ENCODE data around the gene OSBPL6. TPM values are rescaled to one million over a fixed set of nuclear protein-coding genes. Genes with fewer than 3 reads are reported as not detected.
"Not testable (repeated sequence)": the region's sequence is repeated elsewhere in the genome, so short reads cannot be mapped to it uniquely, and the experiment has no call there.

OSBPL6 gene
- total RNA-seq, 2 experiments from 2014 or later = 3.1 to 3.7 TPM

DNA sequence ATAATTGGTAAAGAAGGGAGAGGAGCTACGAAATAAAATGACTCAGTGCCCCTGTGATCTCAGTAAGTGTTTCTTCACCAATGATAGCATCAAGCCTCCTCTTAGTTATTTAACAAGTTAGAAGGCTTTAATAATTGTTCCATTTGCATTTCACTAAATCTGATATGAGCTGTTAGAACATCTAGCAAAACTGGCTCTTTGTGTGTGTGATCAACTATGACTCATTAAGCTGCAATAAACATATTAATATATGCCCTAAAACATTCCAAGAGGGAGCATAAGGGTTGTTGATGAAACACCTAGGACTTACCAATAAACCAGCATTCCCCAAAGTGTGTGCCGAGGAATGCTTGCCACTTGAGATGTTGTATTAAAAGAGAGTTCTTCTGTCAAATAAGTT, 115.2 kb downstream of the OSBPL6 start:
- Mint-ChIP-seq H3K27ac (no peak overlapping the region), H3K4me1 (no peaks in the 10 kb centered on the region), H3K4me3 (no peak overlapping the region), H3K9me3 (no peaks in the 10 kb centered on the region), H3K36me3 (no peaks in the 10 kb centered on the region), H3K27me3 (peaks cover 11% of the 10 kb centered on the region)
- no peak for DNase-seq

DNA sequence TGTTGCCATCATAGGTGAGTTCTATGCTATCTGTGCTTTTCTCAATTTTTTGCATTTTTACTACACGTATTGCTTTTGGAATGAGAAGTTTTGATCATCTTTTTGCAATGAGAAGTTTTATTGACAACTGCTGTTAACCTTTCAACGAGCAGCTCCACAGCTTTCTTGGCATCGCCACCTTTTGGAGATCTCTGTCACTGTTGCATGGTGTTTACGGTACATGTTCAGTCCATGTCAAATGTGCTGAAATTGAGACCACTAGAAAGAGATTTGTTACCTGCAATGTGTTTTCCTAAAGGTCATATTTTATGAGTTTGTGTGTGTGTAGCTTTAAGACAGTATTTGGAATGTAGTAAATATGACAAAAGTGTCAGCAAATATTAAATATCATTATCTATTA, 120.8 kb downstream of the OSBPL6 start:
- no peaks in the 10 kb centered on the region for H3K4me1 Mint-ChIP-seq
- no peak overlapping the region for H3K27ac Mint-ChIP-seq
- H3K27me3 Mint-ChIP-seq = peaks cover 11% of the 10 kb centered on the region
- H3K36me3 Mint-ChIP-seq = no peaks in the 10 kb centered on the region
- no peaks in the 10 kb centered on the region for H3K9me3 Mint-ChIP-seq
- H3K4me3 Mint-ChIP-seq = no peak overlapping the region
- no peak for DNase-seq

DNA sequence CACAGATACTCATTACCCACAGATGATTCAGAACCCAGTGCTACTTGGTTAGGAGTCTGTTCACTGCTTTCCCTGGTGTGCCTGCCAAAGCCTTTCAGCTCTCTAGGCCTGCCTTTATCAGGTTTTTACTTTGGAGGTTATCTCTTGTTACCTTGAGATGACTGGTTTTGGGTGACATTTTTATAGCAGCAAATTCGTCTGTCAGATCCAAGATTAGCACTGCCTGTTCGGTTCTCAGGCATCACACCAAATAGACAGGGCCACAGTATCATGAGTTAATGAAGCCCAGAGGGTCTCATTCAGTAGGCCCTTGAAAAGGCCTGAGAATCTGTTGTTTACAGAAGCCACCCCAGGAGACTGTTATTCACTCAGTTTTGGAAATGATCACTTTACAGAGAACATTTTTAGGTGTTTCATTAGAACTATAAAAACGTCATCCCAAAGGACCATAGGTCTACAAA, 121.2 kb downstream of the OSBPL6 start:
- DNase-seq = no peak
- Mint-ChIP-seq H3K27me3 (peaks cover 11% of the 10 kb centered on the region), H3K4me1 (no peaks in the 10 kb centered on the region), H3K27ac (no peak overlapping the region), H3K36me3 (no peaks in the 10 kb centered on the region), H3K4me3 (no peak overlapping the region), H3K9me3 (no peaks in the 10 kb centered on the region)

DNA sequence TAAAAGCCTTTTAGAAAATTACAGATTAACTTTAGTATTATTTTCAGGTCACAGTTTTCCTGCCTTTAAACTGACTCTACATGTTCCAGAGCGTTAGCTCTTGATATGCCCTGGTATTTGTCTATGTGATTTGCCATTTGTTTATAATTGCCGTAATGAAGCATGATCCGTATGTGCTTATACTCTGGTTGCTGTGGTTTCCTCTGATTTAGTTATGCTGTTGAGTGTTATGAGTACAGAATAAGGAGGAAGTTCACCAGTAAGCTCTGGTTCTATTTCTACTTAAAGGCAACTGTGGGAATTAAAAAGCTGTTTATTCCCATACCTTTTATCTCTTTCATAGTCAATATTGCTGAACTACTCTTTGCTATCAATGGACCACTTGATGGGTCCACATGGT, 123.5 kb downstream of the OSBPL6 start:
- no peaks in the 10 kb centered on the region for H3K4me1 Mint-ChIP-seq
- no peaks in the 10 kb centered on the region for H3K9me3 Mint-ChIP-seq
- H3K27me3 Mint-ChIP-seq = peaks cover 7% of the 10 kb centered on the region
- no peaks in the 10 kb centered on the region for H3K36me3 Mint-ChIP-seq
- no peak overlapping the region for H3K27ac Mint-ChIP-seq
- H3K4me3 Mint-ChIP-seq = no peak overlapping the region
- no peak for DNase-seq

DNA sequence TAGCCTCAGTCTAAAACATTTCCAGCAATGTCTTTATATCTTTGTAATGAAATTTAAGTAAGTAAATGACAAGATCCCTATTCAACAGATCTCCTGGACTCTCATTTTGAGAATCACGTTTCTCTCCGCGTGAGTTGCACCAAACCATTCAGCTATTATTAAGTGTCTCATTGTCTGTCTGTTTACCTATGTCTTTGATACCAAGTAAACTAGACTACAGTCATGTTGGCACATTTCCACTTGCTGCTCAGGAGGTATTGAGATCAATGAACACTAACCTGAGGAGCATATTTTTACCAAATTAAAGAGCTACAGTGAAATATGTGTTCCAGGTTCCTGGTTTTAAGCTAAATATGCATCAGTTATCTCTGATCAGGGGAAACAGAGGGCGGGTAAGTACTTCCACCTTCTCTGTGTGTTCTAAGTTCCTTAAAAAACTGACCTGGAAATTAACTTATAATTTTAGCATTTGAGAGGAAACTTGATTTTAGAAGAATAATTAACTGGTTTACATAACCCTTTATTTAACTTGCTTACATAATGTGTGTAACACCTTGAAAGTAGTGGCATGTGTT, 125.8 kb downstream of the OSBPL6 start:
- H3K4me1 Mint-ChIP-seq = no peaks in the 10 kb centered on the region

DNA sequence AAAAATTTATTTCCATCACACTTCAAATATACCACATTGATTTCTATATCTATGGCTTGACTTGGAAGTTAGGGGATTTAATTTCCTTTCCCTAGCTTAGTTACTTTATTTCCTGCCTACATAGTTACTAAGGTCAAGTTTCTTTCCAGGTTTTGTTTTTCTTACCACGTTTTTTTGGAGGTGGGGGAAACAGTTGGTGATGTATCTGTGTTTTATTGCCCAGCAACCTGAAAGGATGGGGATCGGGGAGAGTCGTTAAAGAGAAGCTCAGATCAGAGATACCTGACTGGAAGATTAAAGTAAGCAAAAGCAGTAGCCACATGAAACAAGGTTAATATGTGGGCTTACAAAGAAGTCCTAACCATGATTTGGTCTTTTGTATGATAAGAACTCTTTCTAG, 127.8 kb downstream of the OSBPL6 start:
- Mint-ChIP-seq H3K27ac (no peak overlapping the region), H3K27me3 (peaks cover 31% of the 10 kb centered on the region), H3K36me3 (no peaks in the 10 kb centered on the region), H3K4me1 (no peaks in the 10 kb centered on the region), H3K9me3 (no peaks in the 10 kb centered on the region), H3K4me3 (no peak overlapping the region)
- no peak for DNase-seq

More for the DNA sequence above, 125.8 kb downstream of the OSBPL6 start:
- no peaks in the 10 kb centered on the region for H3K9me3 Mint-ChIP-seq
- peaks cover 24% of the 10 kb centered on the region for H3K27me3 Mint-ChIP-seq
- no peak overlapping the region for H3K27ac Mint-ChIP-seq
- no peak overlapping the region for H3K4me3 Mint-ChIP-seq
- no peak for DNase-seq
- no peaks in the 10 kb centered on the region for H3K36me3 Mint-ChIP-seq

DNA sequence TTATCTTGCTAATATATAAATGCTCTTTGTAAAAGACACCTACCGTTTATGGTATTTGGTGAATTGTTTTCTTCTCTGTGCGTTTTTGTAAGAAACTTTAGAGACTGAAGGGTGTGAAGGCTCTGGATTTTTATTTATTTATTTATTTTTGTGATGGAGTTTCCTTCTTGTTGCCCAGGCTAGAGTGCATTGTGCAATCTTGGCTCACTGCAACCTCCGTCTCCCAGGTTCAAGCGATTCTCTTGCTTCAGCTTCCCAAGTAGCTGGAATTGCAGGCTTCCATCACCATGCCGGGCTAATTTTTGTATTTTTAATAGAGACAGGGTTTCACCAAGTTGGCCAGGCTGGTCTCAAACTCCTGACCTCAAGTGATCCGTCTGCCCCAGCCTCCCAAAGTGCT, 129.0 kb downstream of the OSBPL6 start:
- not testable (repeated sequence) for H3K4me1 Mint-ChIP-seq, H3K27ac Mint-ChIP-seq, H3K4me3 Mint-ChIP-seq, H3K9me3 Mint-ChIP-seq, H3K36me3 Mint-ChIP-seq, DNase-seq
- peaks cover 31% of the 10 kb centered on the region for H3K27me3 Mint-ChIP-seq

DNA sequence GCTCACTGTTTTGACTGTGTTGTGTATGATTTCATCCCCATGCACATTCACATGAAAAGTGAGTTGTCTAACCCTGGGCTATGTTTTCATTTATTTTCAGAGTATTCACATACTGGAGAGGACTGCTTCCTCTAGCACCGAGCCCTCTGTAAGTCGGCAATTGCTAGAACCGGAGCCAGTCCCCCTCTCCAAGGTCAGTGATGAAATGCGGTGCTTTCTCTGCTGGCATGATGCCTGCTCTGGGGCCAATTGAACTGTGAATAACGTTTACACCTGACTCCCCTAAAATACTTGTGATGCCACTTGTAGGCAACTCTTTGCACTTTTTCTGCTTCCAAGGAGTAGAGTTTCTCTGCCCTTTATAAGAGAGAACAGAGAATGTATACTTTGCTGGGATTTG, 129.8 kb downstream of the OSBPL6 start:
- Mint-ChIP-seq H3K27ac (no peak overlapping the region), H3K9me3 (no peaks in the 10 kb centered on the region), H3K4me1 (no peaks in the 10 kb centered on the region), H3K27me3 (peaks cover 31% of the 10 kb centered on the region), H3K4me3 (no peak overlapping the region), H3K36me3 (no peaks in the 10 kb centered on the region)
- DNase-seq = no peak

DNA sequence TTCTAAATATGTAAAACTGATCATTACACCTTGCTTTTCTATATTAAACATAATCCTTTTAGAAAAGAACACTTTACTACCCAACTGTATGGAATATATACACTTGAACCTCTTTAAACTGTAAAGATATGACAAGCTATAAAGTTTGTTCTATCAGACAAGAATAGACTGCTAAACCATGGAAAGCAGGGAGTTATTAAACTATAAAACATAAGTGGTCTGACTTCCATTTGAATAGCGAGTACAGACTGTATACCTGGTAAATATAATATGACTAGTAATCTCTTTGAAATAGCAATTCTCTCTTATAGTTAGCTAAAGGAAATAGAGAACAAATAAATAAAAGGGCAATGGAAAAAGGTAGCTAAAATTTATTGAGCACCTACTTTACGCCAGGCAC, 131.0 kb downstream of the OSBPL6 start:
- Mint-ChIP-seq H3K27me3 (peaks cover 31% of the 10 kb centered on the region), H3K4me1 (no peaks in the 10 kb centered on the region), H3K9me3 (no peaks in the 10 kb centered on the region), H3K27ac (no peak overlapping the region), H3K4me3 (no peak overlapping the region), H3K36me3 (no peaks in the 10 kb centered on the region)
- DNase-seq = no peak

DNA sequence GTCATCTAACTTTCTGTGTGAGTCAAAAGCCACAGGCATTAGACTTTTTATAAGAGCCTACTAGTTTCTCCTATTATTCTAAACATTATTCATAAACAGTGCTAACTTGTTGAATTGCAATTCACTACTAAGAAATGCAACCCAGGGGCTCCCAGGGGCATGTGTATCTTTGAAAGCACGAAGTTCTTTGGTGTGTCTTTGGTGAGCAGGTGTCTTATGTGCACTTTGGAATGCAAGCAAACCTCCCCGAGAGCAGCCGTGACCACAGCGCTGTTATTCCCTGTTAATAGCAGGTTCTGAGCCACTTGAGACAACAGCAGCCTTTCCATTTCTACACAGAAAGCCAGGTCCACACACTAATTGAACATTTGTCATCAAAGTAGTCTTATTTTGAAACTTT, 133.2 kb downstream of the OSBPL6 start:
- Mint-ChIP-seq H3K36me3 (no peaks in the 10 kb centered on the region), H3K27me3 (peaks cover 25% of the 10 kb centered on the region), H3K4me1 (no peaks in the 10 kb centered on the region), H3K27ac (no peak overlapping the region), H3K4me3 (no peak overlapping the region), H3K9me3 (no peaks in the 10 kb centered on the region)
- DNase-seq = no peak

DNA sequence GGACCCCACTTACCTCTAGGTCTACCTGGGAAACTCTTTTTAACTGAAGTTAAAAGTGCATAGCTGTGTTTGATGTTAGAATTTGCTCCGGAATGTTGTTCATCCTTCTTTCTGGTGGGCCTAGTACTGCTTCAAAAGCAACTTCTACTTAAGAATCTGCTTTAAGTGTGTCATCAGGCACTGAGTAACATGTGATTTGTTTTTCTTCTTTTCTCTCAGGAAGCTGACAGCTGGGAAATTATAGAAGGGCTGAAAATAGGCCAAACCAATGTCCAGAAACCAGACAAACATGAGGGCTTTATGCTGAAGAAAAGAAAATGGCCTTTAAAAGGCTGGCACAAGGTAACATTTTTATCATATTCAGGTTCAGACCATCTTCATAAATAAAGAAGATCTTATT, 133.7 kb downstream of the OSBPL6 start:
- Mint-ChIP-seq H3K9me3 (no peaks in the 10 kb centered on the region), H3K36me3 (no peaks in the 10 kb centered on the region), H3K4me1 (no peaks in the 10 kb centered on the region), H3K27ac (no peak overlapping the region), H3K27me3 (peaks cover 22% of the 10 kb centered on the region), H3K4me3 (no peak overlapping the region)
- DNase-seq = no peak

DNA sequence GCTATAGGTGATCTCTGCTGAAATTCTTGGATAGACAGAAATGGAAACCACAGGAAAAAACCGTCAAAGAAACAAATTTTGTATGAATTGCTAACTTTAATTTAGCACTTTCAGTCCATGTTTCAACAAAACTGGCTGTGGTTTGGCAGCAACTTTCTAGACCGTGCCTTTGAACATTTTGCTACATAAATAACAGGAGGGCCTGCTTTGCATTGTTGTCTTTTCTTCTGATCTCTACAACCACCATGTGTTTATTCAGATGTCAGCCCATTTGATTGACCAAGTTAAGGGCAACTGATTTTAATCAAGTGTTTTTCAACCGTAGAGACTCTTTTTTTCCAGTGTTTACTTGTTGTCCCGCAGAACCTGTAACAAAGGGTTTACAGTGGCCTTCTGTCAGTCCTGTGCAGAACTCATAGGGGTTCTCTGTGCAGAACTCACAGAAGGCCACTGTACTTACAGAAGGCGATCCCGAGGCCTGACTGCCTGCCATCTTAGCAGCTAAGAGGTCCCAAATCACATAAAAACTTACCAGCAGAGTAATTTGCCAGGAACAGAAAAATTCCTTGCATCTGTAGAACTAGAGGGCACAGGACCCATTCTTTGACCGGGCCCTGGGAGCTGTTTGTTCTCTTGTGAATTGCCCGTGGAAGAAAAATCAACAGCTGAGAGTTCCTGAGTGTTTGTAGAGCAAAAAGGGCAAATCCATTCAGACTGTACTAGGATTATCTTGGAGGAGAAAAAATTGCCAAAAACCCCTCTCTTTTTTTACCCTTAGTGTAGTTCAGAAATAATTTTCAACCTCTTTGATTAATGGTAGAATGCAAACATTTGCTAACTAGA, 136.1 kb downstream of the OSBPL6 start:
- no peak for DNase-seq
- no peaks in the 10 kb centered on the region for H3K36me3 Mint-ChIP-seq
- H3K4me1 Mint-ChIP-seq = no peaks in the 10 kb centered on the region
- H3K9me3 Mint-ChIP-seq = no peaks in the 10 kb centered on the region
- peaks cover 6% of the 10 kb centered on the region for H3K27me3 Mint-ChIP-seq
- no peak overlapping the region for H3K27ac Mint-ChIP-seq
- no peak overlapping the region for H3K4me3 Mint-ChIP-seq

DNA sequence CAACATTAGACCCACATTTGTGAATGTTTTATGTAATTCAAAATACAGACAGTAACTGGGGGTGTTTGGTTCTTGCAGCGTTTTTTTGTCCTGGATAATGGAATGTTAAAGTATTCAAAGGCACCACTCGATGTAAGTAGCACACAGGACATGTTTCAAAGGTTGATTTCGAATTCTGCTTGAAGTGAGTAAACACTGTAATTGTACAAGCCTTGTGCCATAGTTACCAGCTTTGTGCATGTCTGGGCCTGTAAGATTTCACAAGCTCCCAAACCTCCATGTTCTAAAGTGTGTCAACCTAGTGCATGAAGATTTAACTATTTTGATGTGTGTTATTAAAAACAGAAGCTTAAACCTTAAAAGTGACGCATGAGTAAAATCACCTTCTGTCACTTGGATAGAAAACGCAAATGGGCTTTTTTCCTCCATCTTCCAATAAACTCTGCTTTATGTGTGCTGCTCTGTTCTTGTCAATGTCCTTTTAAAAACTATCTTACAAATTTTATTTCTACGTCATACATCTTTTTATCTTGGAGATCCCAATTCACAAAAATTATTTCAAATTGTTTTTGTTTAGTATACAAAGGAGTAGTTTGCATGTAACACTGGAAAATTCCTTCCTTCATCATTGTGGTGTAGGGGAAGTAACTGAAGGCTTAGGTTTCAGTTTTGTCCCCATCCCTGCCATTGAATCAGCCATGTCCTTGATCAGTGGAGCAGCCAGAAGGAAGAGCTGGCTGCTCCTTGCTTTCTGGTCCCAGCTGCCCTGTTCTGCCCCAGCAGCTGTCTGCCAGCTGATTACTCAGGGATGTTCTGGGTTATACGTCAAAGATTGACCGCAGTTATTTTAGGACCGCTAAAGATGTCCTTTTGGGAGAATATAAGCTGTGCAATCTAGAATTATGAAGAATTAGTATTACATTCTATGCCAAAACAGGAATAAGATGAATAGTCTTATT, 137.4 kb downstream of the OSBPL6 start:
- H3K27ac Mint-ChIP-seq = no peak overlapping the region
- no peaks in the 10 kb centered on the region for H3K36me3 Mint-ChIP-seq
- no peaks in the 10 kb centered on the region for H3K4me1 Mint-ChIP-seq
- H3K27me3 Mint-ChIP-seq = no peaks in the 10 kb centered on the region
- H3K9me3 Mint-ChIP-seq = no peaks in the 10 kb centered on the region
- DNase-seq = no peak
- no peak overlapping the region for H3K4me3 Mint-ChIP-seq

DNA sequence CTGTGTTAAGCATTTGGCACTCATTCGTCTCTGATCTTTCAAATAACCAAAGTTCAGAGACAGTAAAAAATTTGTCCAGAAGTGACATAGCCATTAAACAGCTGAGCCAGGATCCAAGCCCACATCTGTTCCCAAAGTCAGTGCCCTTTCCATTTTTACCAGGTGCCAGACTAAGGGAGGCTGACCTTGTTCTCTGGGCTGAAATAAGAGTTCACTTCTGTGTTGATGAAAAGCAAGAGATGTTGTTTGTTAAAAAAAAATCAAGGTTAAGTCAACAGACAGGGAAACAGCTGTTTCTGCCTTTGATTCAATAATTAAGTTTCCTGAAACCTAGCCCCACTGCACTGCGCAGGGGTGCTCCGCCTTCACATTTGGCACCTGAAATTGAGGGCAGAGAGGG, 139.5 kb downstream of the OSBPL6 start:
- no peaks in the 10 kb centered on the region for H3K27me3 Mint-ChIP-seq
- no peaks in the 10 kb centered on the region for H3K9me3 Mint-ChIP-seq
- no peak overlapping the region for H3K27ac Mint-ChIP-seq
- no peak overlapping the region for H3K4me3 Mint-ChIP-seq
- H3K36me3 Mint-ChIP-seq = no peaks in the 10 kb centered on the region
- DNase-seq = no peak
- H3K4me1 Mint-ChIP-seq = no peaks in the 10 kb centered on the region

DNA sequence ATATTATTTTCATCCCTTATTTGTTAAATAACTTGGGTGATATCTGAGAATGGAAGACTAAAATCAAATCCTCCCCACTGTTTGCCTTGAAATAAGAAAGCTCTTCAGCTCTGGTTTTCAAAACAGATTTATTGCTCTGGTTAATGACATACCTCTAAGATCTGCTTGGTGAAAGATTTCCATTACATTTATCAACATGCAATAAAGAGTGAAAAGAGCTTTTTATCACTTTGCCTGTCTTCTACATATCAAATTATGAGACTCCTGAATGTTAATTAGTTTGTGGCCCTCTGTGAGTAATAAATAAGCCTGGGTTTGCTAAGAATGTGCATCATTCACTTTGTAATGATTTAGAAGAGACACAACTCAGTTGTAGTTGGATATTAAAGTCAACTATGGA, 140.9 kb downstream of the OSBPL6 start:
- Mint-ChIP-seq H3K27ac (no peak overlapping the region), H3K36me3 (no peaks in the 10 kb centered on the region), H3K4me1 (no peaks in the 10 kb centered on the region), H3K27me3 (no peaks in the 10 kb centered on the region), H3K4me3 (no peak overlapping the region), H3K9me3 (no peaks in the 10 kb centered on the region)
- DNase-seq = no peak

Data from activated naive CD8-positive, alpha-beta T cell treated with anti-CD3 and anti-CD28 coated beads for 36 hours (primary cell).